Neural progenitor cell (in vitro differentiated cells): ENCODE data around the gene IL17RA. TPM values are rescaled to one million over a fixed set of nuclear protein-coding genes. Genes with fewer than 3 reads are reported as not detected.

ENCODE experiments used
- DNase-seq: peaks from one replicate; pipeline ENCODE4 v3.0.0-alpha.2; 2016; ENCODE audit warnings: low spot score
- H2AFZ ChIP-seq: fragments of 200-600 bp; sonication (generic); replicated peaks from 2 replicates; pipeline ENCODE4 v1.6.1; 2016; ENCODE audit warnings: antibody characterized with exemption
- H3F3A ChIP-seq: fragments of 200-600 bp; sonication (generic); 2 replicates; pipeline ENCODE4 v1.6.1; 2016; ENCODE audit warnings: antibody characterized with exemption, low read depth
- H3K27ac ChIP-seq: fragments of 200-600 bp; sonication (generic); 2 replicates; pipeline ENCODE4 v1.5.1; 2016; ENCODE audit warnings: mild to moderate bottlenecking
- H3K27me3 ChIP-seq: fragments of 200-600 bp; sonication (generic); 2 replicates; pipeline ENCODE4 v1.6.1; 2016; ENCODE audit warnings: mild to moderate bottlenecking, moderate library complexity
- H3K36me3 ChIP-seq: fragments of 200-600 bp; sonication (generic); 2 replicates; pipeline ENCODE4 v1.5.1; 2016
- H3K4me1 ChIP-seq: fragments of 200-600 bp; sonication (generic); 2 replicates; pipeline ENCODE4 v1.6.1; 2016; ENCODE audit warnings: mixed run types
- H3K4me2 ChIP-seq: fragments of 200-600 bp; sonication (generic); 2 replicates; pipeline ENCODE4 v1.6.1; 2016
- H3K4me3 ChIP-seq: fragments of 200-600 bp; sonication (generic); 2 replicates; pipeline ENCODE4 v1.5.1; 2016
- H3K79me2 ChIP-seq: fragments of 200-600 bp; sonication (generic); 2 replicates; pipeline ENCODE4 v1.6.1; 2016; ENCODE audit warnings: low read depth
- H3K9ac ChIP-seq: fragments of 200-600 bp; sonication (generic); 2 replicates; pipeline ENCODE4 v1.6.1; 2016
- H3K9me3 ChIP-seq: fragments of 200-600 bp; sonication (generic); 2 replicates; pipeline ENCODE4 v1.5.1; 2016; ENCODE audit warnings: low read depth
- H4K20me1 ChIP-seq: fragments of 200-600 bp; sonication (generic); 2 replicates; pipeline ENCODE4 v1.6.1; 2016; ENCODE audit warnings: low read depth
- H3K27ac Mint-ChIP-seq: 3 replicates; pipeline ENCODE4 v1.8.0; 2021; ENCODE audit warnings: mixed read lengths
- H3K27me3 Mint-ChIP-seq: 2 replicates; pipeline ENCODE4 v1.8.0; 2022; ENCODE audit warnings: low read depth, mild to moderate bottlenecking, inconsistent platforms, moderate library complexity, mixed read lengths; ENCODE audit not compliant: insufficient read depth
- H3K36me3 Mint-ChIP-seq: 3 replicates; pipeline ENCODE4 v1.8.0; 2021; ENCODE audit warnings: mixed read lengths
- H3K4me1 Mint-ChIP-seq: 3 replicates; pipeline ENCODE4 v1.8.0; 2021; ENCODE audit warnings: mixed read lengths
- H3K4me3 Mint-ChIP-seq: 3 replicates; pipeline ENCODE4 v1.8.0; 2021; ENCODE audit warnings: mild to moderate bottlenecking, moderate library complexity, mixed read lengths
- H3K9me3 Mint-ChIP-seq: 3 replicates; pipeline ENCODE4 v1.8.0; 2020; ENCODE audit warnings: mixed read lengths
- EZH2 ChIP-seq: fragments of 200-600 bp; sonication (generic); IDR thresholded peaks from 2 replicates; pipeline ENCODE4 v1.6.1; 2017; ENCODE audit warnings: antibody characterized with exemption, mild to moderate bottlenecking, moderate library complexity
- EZH2phosphoT487 ChIP-seq: fragments of 200-600 bp; sonication (generic); IDR thresholded peaks from 2 replicates; pipeline ENCODE4 v1.6.1; 2017; ENCODE audit warnings: antibody characterized with exemption
- total RNA-seq: library from RNA; depleted of rRNA; stranded (reverse); fragments of >200 nt; gene quantifications from 2 replicates; pipeline ENCODE4 v1.2.3, GENCODE V29; 2015; ENCODE audit warnings: low replicate concordance
- TF ChIP-seq, protein P1 (sequence below): fragments of 200-600 bp; sonication (generic); IDR thresholded peaks from 2 replicates; pipeline ENCODE4 v1.5.1; 2017; ENCODE audit warnings: antibody characterized with exemption, mild to moderate bottlenecking

IL17RA gene
- total RNA-seq, 1 donor from 2014 or later: 5.2 TPM

DNA sequence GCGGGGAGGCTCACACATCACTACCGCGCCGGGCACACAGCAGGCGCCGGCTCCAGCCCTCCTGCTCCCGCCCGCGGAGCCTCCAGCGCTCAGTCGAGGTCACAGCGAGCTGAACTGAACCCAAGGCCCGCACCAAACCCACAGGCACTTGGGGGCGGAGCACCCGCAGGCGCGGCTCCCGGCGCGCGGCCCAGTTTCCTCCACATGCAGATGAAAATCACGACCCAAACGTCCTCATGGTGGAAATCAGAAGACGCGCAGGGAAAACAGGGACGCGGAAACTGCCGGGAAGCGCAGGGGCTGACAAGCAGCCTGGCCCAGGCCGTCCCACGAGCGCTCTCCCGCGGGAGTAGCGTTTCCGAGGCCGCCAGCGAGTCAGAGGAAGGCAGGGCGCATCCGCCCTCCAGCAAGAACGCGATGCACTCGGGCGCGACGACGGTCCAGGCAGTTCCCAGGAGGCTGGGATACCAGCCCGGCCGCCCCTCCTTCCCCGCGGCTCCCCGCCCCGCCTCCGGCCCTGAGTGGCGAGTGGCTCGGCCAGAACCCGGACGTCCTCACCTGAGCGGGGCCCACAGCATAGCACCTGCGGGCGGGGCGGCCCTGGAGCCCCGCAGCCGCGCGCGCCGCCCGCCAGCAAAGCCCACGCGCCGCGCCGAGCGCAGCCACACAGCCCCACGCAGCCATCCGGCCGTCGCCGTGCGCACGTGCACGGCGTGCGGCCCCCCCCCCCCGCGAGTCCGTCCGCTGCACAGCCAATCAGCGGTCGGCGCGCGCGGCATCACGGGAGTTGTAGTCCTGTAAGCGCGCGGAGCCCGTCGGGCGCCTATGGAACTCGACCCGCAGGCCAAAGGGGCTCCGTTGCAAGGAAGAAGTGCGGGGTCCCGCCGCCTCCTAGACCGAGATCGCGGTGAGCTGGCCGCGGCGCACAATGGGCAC is 74.0 kb downstream of the IL17RA start, which contains the start of gene HDHD5:
HDHD5 (minus strand) TSS at position 710 of the 936 bp plus-strand sequence; CDS start at position 684, 26 bp downstream.
- Mint-ChIP-seq H3K36me3 (peaks cover 4% of the 10 kb centered on the region), H3K4me1 (peaks cover 20% of the 10 kb centered on the region), H3K27ac (no peak within 1 kb of the TSS), H3K27me3 (no peaks in the 10 kb centered on the region), H3K4me3 (peak within 1 kb of the TSS; percentile 91), H3K9me3 (no peaks in the 10 kb centered on the region)
- Histone ChIP-seq H3K9me3 (no peaks in the 10 kb centered on the region), H3K4me3 (peak within 1 kb of the TSS; percentile 71), H4K20me1 (peaks cover 46% of the 10 kb centered on the region), H3K27me3 (no peaks in the 10 kb centered on the region), H3K27ac (peak within 1 kb of the TSS; percentile 55), H3F3A (peaks cover 19% of the 10 kb centered on the region), H3K79me2 (peaks cover 46% of the 10 kb centered on the region), H3K36me3 (no peaks in the 10 kb centered on the region), H3K4me2 (peak within 1 kb of the TSS; percentile 89), H3K4me1 (peaks cover 13% of the 10 kb centered on the region), H2AFZ (peak within 1 kb of the TSS; percentile 93), H3K9ac (no peak within 1 kb of the TSS)
- peak; percentile 94 for DNase-seq
- TF ChIP-seq, protein P1, sequence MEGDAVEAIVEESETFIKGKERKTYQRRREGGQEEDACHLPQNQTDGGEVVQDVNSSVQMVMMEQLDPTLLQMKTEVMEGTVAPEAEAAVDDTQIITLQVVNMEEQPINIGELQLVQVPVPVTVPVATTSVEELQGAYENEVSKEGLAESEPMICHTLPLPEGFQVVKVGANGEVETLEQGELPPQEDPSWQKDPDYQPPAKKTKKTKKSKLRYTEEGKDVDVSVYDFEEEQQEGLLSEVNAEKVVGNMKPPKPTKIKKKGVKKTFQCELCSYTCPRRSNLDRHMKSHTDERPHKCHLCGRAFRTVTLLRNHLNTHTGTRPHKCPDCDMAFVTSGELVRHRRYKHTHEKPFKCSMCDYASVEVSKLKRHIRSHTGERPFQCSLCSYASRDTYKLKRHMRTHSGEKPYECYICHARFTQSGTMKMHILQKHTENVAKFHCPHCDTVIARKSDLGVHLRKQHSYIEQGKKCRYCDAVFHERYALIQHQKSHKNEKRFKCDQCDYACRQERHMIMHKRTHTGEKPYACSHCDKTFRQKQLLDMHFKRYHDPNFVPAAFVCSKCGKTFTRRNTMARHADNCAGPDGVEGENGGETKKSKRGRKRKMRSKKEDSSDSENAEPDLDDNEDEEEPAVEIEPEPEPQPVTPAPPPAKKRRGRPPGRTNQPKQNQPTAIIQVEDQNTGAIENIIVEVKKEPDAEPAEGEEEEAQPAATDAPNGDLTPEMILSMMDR: no peak
- TF ChIP-seq EZH2phosphoT487 (no peak), EZH2 (no peak)

DNA sequence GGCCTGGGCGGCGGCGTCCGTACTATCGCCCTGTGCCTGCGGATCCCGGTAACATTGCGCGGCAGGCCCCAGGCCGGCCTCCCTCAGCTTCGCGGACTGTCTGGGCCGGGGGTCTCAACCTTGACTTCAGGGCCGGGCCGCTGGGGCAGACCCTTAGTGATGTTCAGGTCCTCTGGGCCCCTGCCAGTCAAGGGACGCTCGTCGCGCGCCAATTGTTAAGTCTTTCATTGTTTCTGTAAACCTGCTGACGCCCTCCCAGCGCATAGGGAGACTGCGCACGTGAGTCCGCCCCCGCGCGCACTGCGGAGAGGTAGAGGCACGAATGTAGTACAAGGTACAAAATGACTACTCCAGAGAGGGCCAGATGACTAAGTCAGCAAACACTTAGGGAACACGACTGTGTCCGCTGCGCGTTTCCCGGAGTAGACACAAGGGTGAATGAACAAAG is 74.7 kb downstream of the IL17RA start:
- peak overlapping the region; percentile 71 for H3K4me3 ChIP-seq
- H3K9ac ChIP-seq: no peak overlapping the region
- H4K20me1 ChIP-seq: peaks cover 39% of the 10 kb centered on the region
- no peak overlapping the region for H3K27ac ChIP-seq
- TF ChIP-seq, protein P1: no peak
- no peak for TF ChIP-seq EZH2
- DNase-seq: peak; percentile 50
- H2AFZ ChIP-seq: peak overlapping the region; percentile 16
- H3K36me3 ChIP-seq: no peaks in the 10 kb centered on the region
- Mint-ChIP-seq H3K9me3 (no peaks in the 10 kb centered on the region), H3K36me3 (peaks cover 4% of the 10 kb centered on the region), H3K27ac (no peak overlapping the region), H3K27me3 (no peaks in the 10 kb centered on the region), H3K4me1 (peaks cover 20% of the 10 kb centered on the region), H3K4me3 (peak overlapping the region; percentile 91)
- H3K4me2 ChIP-seq: peak overlapping the region; percentile 89
- H3K4me1 ChIP-seq: peaks cover 13% of the 10 kb centered on the region
- peaks cover 19% of the 10 kb centered on the region for H3F3A ChIP-seq
- H3K27me3 ChIP-seq: no peaks in the 10 kb centered on the region
- H3K9me3 ChIP-seq: no peaks in the 10 kb centered on the region
- peaks cover 39% of the 10 kb centered on the region for H3K79me2 ChIP-seq

DNA sequence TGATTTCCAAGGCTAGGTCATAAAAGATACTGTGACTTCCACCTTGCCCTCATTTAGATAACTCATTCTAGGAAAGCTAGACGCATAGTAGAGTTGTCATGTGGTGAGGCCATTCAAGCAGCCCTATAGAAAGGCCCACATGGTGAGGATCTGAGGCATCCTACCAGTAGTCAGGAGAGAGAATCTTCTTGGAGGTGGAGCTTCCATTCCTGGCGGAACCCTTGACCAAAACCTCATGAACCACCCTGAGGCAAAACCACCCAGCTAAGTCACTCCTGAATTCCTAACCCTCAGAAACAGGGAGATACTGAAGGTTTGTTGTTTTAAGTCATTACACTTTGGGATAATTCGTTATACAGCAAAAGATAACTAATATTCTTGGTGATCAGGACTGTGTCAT is 77.2 kb downstream of the IL17RA start:
- Mint-ChIP-seq H3K4me1 (peaks cover 14% of the 10 kb centered on the region), H3K9me3 (no peaks in the 10 kb centered on the region), H3K27me3 (no peaks in the 10 kb centered on the region), H3K36me3 (peaks cover 3% of the 10 kb centered on the region), H3K27ac (no peak overlapping the region), H3K4me3 (no peak overlapping the region)
- Histone ChIP-seq H3K27ac (no peak overlapping the region), H3K4me2 (no peak overlapping the region), H3K36me3 (no peaks in the 10 kb centered on the region), H2AFZ (no peak overlapping the region), H3F3A (peaks cover 19% of the 10 kb centered on the region), H3K79me2 (peaks cover 15% of the 10 kb centered on the region), H3K9ac (no peak overlapping the region), H3K9me3 (no peaks in the 10 kb centered on the region), H3K4me1 (peaks cover 13% of the 10 kb centered on the region), H3K4me3 (no peak overlapping the region), H4K20me1 (peaks cover 14% of the 10 kb centered on the region), H3K27me3 (no peaks in the 10 kb centered on the region)
- no peak for DNase-seq
- no peak for TF ChIP-seq EZH2
- TF ChIP-seq, protein P1: no peak
- no peak for TF ChIP-seq EZH2phosphoT487
